ENCODE measurements around the gene OVAAL. TPM values are rescaled to one million over a fixed set of nuclear protein-coding genes. Genes with fewer than 3 reads are reported as not detected.
A peak's percentile ranks its signal among the peaks of the same experiment; 100 is the strongest.

OVAAL gene
- total and polyA plus RNA-seq, 9 of the 15 experiments (the other 6 are each of a cell fraction or from before 2014, with no cell fraction given): 0.04 to 0.18 (median 0.08) TPM; not detected in 4

DNA sequence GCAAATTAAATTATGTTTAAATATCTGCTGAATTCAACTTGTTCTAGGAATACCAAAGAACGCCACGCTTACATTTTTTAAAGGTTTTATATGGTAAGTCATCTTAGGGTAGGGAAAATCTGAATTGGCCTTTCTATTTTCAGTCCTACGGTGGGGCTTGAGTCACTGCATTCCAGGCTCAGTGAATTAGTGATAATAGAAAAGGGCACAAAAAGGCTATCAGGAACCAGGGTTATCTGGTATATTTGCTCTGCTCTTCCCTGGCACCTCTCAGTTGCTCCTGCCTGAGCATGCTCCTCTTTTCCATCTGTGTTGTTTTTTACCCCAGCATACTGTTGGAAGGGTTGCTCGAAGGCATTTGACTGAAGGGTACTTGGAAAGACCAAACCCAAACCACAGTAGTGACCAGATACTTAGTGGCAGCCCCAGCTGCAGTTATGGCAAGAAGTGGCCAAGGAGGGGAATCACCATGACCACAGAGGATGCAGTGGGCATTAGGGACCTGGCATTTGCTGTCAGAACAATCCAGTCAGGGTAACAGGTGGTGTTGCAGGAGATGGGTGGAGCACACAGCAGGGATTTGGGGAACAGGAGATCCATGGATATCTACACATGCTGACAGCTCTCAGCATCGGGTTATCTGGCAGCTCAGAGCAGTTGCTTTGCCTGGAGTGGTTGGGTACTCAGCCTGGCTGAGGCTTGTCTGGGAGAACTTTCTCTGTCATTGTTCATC lies 2.3 kb downstream of the OVAAL start (continued):
- TF ChIP-seq HMGN3 (IDR thresholded peaks at IDR 0.05; ENCODE audit: borderline replicate concordance, extremely low read depth, insufficient read length, low read depth, low read length) (no peak), MEF2D (tag; conservative IDR thresholded peaks at IDR 0.05; ENCODE audit: low read depth) (no peak), ZNF583 (CRISPR knock-in tag; IDR thresholded peaks at IDR 0.05) (no peak), NCOA4 (IDR thresholded peaks at IDR 0.05; ENCODE audit: partially characterized antibody) (no peak)

DNA sequence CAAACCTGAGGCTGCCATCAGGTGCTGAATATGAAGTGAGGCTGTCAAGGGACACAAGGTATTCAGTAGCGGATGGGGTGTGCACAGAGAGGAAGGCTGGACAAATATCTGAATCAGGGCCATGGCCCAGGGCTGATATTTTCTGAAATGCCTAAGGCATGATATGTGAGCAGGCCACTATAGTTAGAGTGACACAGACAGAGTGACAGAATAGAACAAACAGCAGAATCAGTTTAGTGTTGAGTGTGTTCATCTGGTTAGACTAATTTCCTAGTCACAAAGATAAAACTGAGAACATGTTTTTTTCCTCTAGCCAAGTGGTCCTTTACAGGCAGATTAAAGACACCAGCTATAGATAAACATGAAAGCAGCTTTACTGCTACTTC lies 3.9 kb downstream of the OVAAL start:
- no TSS peak for BruUV-seq (replicated peaks)
- ChIA-PET CTCF (ENCODE audit: low intra/inter-chr PET ratio) (no interaction called here), POLR2A (interaction anchor here (0.6 to 1.7 kb wide), 8 partner anchors 9 to 214 kb away, joined by 3 to 8 read pairs (median 4); no protein-coding TSS in a partner anchor)
- Histone ChIP-seq H3K4me1 (replicated peaks in 1 of 2; ENCODE audit: control insufficient read depth in 2 of 2, insufficient read depth in 2 of 2, low read length in 2 of 2) (peaks cover 19 to 38% of the 10 kb centered on the region in 2 experiments), H3K27me3 (ENCODE audit: control insufficient read depth in 2 of 2, insufficient read depth in 2 of 2, low read length in 2 of 2) (no peaks in the 10 kb centered on the region), H3K36me3 (ENCODE audit: control insufficient read depth, insufficient read depth, low read length) (no peaks in the 10 kb centered on the region), H3K9me1 (ENCODE audit: control insufficient read depth, insufficient read depth, low read length) (no peaks in the 10 kb centered on the region), H4K20me1 (replicated peaks; ENCODE audit: control insufficient read depth, insufficient read depth, low read length) (no peaks in the 10 kb centered on the region), H3K4me3 (no peak overlapping the region), H3K9me3 (replicated peaks; ENCODE audit: control insufficient read depth, insufficient read depth, low read depth, low read length) (no peaks in the 10 kb centered on the region), H3K27ac (ENCODE audit: extremely low read depth, low read depth, low read length) (peak overlapping the region; percentile 84), H3K9ac (ENCODE audit: insufficient read depth in 1 of 2, low read depth in 2 of 2, low read length in 2 of 2) (peak overlapping the region; percentile 22 to 56; a peak in 3 of 4 replicates), H3K79me2 (ENCODE audit: control insufficient read depth, insufficient read depth, low read length) (no peaks in the 10 kb centered on the region), H2AFZ (ENCODE audit: low read depth, low read length) (peak overlapping the region; percentile 99), H3K4me2 (ENCODE audit: insufficient read depth, low read length) (peak overlapping the region; percentile 73)
- intact Hi-C loops (cut with micrococcal nuclease): loop anchor here (2.0 kb wide), 1 partner anchor 48 kb away; no protein-coding TSS in a partner anchor
- WGBS (ENCODE audit: insufficient coverage, low coverage, missing lambda C conversion rate): 43% methylated on average over 1 of the region's 1 CpG
- ATAC-seq (peak; percentile 63), DNase-seq (ENCODE audit: extremely low read depth in 1 of 4, low spot score in 3 of 4) (no peak), FAIRE-seq (no peak)
- in situ Hi-C loops (cut with MboI): no loop called here
- TF ChIP-seq SRSF1 (IDR thresholded peaks at IDR 0.05; ENCODE audit: low read depth, low read length) (no peak), POLR3G (IDR thresholded peaks at IDR 0.05; ENCODE audit: extremely low read depth, insufficient read length, insufficient replicate concordance) (no peak), FOXM1 (IDR thresholded peaks at IDR 0.05; ENCODE audit: low read depth) (0 out of 2 replicates have a peak, but pooled peaks have one; percentile 3), FOXM1 (CRISPR knock-in tag; IDR thresholded peaks at IDR 0.05; ENCODE audit: low read depth) (no peak), ZNF324 (CRISPR knock-in tag; IDR thresholded peaks at IDR 0.05) (no peak), CBFA2T3 (IDR thresholded peaks at IDR 0.05) (peak; percentile 32; the same call in 1 of the 2 replicates), KLF6 (CRISPR knock-in tag; IDR thresholded peaks at IDR 0.05; ENCODE audit: borderline replicate concordance) (no peak)
- TF ChIP-seq, protein P1, sequence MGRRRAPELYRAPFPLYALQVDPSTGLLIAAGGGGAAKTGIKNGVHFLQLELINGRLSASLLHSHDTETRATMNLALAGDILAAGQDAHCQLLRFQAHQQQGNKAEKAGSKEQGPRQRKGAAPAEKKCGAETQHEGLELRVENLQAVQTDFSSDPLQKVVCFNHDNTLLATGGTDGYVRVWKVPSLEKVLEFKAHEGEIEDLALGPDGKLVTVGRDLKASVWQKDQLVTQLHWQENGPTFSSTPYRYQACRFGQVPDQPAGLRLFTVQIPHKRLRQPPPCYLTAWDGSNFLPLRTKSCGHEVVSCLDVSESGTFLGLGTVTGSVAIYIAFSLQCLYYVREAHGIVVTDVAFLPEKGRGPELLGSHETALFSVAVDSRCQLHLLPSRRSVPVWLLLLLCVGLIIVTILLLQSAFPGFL (CRISPR knock-in tag; IDR thresholded peaks at IDR 0.05): peak; percentile 89
- TF ChIP-seq, protein P2, sequence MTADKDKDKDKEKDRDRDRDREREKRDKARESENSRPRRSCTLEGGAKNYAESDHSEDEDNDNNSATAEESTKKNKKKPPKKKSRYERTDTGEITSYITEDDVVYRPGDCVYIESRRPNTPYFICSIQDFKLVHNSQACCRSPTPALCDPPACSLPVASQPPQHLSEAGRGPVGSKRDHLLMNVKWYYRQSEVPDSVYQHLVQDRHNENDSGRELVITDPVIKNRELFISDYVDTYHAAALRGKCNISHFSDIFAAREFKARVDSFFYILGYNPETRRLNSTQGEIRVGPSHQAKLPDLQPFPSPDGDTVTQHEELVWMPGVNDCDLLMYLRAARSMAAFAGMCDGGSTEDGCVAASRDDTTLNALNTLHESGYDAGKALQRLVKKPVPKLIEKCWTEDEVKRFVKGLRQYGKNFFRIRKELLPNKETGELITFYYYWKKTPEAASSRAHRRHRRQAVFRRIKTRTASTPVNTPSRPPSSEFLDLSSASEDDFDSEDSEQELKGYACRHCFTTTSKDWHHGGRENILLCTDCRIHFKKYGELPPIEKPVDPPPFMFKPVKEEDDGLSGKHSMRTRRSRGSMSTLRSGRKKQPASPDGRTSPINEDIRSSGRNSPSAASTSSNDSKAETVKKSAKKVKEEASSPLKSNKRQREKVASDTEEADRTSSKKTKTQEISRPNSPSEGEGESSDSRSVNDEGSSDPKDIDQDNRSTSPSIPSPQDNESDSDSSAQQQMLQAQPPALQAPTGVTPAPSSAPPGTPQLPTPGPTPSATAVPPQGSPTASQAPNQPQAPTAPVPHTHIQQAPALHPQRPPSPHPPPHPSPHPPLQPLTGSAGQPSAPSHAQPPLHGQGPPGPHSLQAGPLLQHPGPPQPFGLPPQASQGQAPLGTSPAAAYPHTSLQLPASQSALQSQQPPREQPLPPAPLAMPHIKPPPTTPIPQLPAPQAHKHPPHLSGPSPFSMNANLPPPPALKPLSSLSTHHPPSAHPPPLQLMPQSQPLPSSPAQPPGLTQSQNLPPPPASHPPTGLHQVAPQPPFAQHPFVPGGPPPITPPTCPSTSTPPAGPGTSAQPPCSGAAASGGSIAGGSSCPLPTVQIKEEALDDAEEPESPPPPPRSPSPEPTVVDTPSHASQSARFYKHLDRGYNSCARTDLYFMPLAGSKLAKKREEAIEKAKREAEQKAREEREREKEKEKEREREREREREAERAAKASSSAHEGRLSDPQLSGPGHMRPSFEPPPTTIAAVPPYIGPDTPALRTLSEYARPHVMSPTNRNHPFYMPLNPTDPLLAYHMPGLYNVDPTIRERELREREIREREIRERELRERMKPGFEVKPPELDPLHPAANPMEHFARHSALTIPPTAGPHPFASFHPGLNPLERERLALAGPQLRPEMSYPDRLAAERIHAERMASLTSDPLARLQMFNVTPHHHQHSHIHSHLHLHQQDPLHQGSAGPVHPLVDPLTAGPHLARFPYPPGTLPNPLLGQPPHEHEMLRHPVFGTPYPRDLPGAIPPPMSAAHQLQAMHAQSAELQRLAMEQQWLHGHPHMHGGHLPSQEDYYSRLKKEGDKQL (CRISPR knock-in tag; IDR thresholded peaks at IDR 0.05; ENCODE audit: borderline replicate concordance): no peak
